Measurements from ENCODE around the gene NOVA2. TPM values are rescaled to one million over a fixed set of nuclear protein-coding genes. Genes with fewer than 3 reads are reported as not detected.

Gene NOVA2
- total RNA-seq, 4 donors from 2014 or later, result 1.5 to 3.6 (median 2.6) TPM

DNA sequence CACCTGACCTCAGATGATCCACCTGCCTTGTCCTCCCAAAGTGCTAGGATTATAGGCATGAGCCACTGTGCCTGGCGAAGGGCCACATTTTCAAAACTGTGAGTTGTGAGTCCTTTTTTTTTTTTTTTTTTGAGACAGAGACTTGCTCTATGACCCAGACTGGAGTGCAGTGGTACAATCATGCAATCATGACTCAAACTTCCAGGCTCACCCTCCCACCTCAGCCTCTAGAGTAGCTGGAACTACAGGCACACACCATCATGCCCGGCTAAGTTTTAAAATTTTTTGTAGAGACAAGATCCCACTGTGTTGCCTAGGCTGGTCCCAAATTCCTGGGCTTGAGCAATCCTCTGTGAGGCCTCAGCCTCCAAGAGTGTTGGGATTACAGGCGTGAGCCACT lies 67.4 kb downstream of the NOVA2 start:
- intact Hi-C loops (cut with DNase I), result no loop called here
- Histone ChIP-seq H3K9me3 (no peaks in the 10 kb centered on the region), H3K4me1 (peaks cover 8 to 9% of the 10 kb centered on the region in 2 donors), H3K27ac (no peak overlapping the region), H3K36me3 (no peaks in the 10 kb centered on the region), H3K4me3 (replicated peaks in 1 of 3) (no peak overlapping the region), H3K27me3 (no peaks in the 10 kb centered on the region)
- WGBS, 2 donors, result 87 to 93% methylated on average over 3 of the region's 3 CpGs
- no peak for DNase-seq
- TF ChIP-seq, protein P1, sequence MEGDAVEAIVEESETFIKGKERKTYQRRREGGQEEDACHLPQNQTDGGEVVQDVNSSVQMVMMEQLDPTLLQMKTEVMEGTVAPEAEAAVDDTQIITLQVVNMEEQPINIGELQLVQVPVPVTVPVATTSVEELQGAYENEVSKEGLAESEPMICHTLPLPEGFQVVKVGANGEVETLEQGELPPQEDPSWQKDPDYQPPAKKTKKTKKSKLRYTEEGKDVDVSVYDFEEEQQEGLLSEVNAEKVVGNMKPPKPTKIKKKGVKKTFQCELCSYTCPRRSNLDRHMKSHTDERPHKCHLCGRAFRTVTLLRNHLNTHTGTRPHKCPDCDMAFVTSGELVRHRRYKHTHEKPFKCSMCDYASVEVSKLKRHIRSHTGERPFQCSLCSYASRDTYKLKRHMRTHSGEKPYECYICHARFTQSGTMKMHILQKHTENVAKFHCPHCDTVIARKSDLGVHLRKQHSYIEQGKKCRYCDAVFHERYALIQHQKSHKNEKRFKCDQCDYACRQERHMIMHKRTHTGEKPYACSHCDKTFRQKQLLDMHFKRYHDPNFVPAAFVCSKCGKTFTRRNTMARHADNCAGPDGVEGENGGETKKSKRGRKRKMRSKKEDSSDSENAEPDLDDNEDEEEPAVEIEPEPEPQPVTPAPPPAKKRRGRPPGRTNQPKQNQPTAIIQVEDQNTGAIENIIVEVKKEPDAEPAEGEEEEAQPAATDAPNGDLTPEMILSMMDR (IDR thresholded peaks at IDR 0.05), result no peak
- no peak for TF ChIP-seq POLR2A (IDR thresholded peaks at IDR 0.05)

DNA sequence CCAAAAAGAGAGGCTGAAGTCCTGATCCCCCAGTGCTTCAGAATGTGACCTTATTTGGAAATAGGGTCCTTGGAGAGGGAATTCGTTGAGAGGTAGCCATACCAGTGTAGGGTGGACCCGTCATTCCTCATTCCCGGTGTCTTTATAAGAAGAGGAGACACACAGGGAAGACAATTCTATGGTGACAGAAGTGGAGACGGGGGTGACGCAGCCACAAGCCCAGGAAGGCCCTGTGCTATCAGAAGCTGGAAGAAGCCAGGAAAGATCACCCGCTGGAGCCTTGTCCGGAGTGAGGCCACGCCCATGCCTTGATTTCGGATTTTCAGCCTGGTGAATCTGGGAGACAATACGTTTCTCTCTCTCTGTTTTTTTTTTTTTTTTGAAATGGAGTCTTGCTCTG lies 68.7 kb downstream of the NOVA2 start:
- Histone ChIP-seq H3K4me1 (peaks cover 14 to 22% of the 10 kb centered on the region in 2 donors), H3K27me3 (no peaks in the 10 kb centered on the region), H3K9me3 (no peaks in the 10 kb centered on the region), H3K36me3 (peaks cover 0 to under 1% of the 10 kb centered on the region in 2 donors), H3K4me3 (replicated peaks in 1 of 3) (no peak overlapping the region), H3K27ac (no peak overlapping the region)
- TF ChIP-seq POLR2A (IDR thresholded peaks at IDR 0.05), result no peak
- TF ChIP-seq, protein P1 (IDR thresholded peaks at IDR 0.05), result no peak
- WGBS, 2 donors, result 79 to 80% methylated on average over 10 of the region's 10 CpGs
- intact Hi-C loops (cut with DNase I), result no loop called here
- no peak for DNase-seq

DNA sequence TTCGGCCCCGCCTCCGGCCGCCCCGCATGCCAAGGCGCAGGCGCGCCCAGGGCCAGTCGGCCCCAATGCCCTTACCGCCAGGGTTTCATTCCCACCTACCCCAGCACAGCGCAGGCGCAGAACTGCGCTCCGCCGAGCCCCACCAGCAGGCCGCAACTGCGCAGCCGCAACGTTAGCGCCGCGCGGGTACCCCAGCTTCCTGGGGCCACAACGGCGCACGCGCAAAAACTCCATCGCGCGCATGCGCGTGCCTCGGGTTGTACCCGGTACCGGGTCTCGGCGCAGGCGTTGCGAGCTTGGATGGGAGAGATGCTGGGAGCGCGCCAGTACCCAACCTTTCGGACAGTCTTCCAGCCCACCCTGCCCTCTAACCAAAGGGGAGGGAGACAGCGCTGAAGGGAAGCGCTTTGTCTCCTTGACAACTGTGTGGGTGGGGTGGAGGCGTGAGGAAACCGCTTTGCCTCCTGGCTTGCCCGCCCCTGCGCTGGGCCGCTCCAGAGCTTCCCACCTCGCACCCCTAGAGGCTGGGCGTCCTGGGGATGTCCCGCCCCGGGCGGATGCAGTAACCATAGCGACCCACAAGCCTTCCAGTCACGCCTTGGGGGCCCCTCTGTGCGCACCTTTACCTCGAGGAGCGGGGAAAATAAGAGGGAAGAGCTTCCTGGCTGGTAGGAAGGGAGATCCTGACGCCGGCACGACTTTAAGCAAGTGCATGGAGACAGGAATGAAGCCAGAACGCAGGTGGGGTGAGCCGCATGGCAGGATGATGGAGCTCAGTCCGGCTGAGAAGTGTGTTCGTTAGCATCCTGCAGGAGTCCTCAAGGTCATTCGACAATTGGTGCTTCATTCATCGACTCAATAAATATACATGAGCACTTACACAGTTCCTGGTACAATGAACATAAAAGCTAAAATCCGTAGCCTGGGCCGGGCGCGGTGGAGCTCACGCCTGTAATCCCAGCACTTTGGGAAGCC lies 70.7 kb downstream of the NOVA2 start:
- 0 to 3% methylated on average over 12 to 37 of the region's 73 CpGs for WGBS, 2 donors
- Histone ChIP-seq H3K27me3 (no peaks in the 10 kb centered on the region), H3K36me3 (peaks cover 0 to 18% of the 10 kb centered on the region in 2 donors), H3K9me3 (no peaks in the 10 kb centered on the region), H3K4me1 (peaks cover 14 to 23% of the 10 kb centered on the region in 2 donors), H3K27ac (peak overlapping the region; percentile 49 to 75 (median 67)), H3K4me3 (replicated peaks in 1 of 3) (peak overlapping the region in 2 of 3 donors; percentile 47 to 61)
- intact Hi-C loops (cut with DNase I), result no loop called here
- DNase-seq, result peak; percentile 98
- TF ChIP-seq, protein P1 (IDR thresholded peaks at IDR 0.05), result peak in 2 of 6 experiments; percentile 18
- TF ChIP-seq POLR2A (IDR thresholded peaks at IDR 0.05), result peak; percentile 20 to 79

DNA sequence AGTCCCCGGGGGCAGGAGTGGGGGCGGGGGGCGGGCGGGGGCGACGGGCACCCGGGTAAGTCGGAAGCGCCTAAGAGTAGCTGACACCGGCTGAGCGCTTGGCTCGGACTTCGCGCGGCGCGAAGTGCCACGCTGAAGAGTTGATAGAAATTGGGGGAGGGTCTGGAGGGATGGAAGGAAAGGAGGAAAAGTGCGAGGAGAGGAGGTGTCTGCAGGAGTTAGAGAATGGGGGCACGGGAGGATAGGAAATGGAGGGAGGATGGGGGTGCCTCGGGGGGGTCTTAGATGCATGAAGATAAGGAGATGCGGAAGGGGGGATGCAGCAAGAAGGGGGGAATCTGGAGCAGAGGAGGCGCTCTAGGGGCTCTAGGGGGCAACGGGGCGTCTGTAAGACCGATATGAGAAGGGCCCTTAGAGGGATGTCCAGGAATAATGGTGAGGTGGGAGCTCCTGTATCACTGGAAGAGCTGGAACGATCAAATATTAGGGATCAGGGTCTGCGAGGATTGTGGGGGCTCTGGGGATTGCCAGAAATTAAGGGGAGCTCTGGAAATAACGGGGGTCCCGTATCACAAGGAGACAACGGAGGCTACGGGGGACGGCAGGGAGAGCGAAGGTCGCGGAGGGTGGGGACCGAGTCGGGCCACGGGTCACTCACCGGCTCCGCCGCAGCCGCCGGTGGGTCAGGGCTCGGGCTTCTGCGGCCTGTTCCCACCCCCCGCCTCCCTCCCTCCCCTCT lies 71.6 kb downstream of the NOVA2 start, which contains the start of gene MYPOP:
MYPOP (minus strand) TSS at position 702 of the 739 bp plus-strand sequence. CDS start 840 bp downstream, outside the sequence.
- no peaks in the 10 kb centered on the region for H3K9me3 ChIP-seq
- TF ChIP-seq, protein P1 (IDR thresholded peaks at IDR 0.05), result no peak
- no peak for TF ChIP-seq POLR2A (IDR thresholded peaks at IDR 0.05)
- intact Hi-C loops (cut with DNase I), result no loop called here
- WGBS, 2 donors, result 1% methylated on average over 39 to 43 of the region's 47 CpGs
- H3K27ac ChIP-seq, result peak within 1 kb of the TSS; percentile 49 to 75 (median 67)
- no peaks in the 10 kb centered on the region for H3K27me3 ChIP-seq
- H3K4me1 ChIP-seq, result peaks cover 14 to 23% of the 10 kb centered on the region in 2 donors
- peaks cover 0 to 21% of the 10 kb centered on the region in 2 donors for H3K36me3 ChIP-seq
- peak in 1 of 2 donors; percentile 21 for DNase-seq
- peak within 1 kb of the TSS; percentile 47 to 61 (median 59) for H3K4me3 ChIP-seq (replicated peaks in 1 of 3)

All from thyroid gland (tissue), 4 donors.